Neutrophil (primary cell): ENCODE data around the gene SUGCT.

Experiments used
- H3K27ac ChIP-seq: fragments of 200-600 bp; sonication (generic); 2 replicates; pipeline ENCODE4 v1.5.1; 2016; ENCODE audit warnings: mild to moderate bottlenecking, moderate library complexity
- H3K27me3 ChIP-seq: fragments of 200-600 bp; sonication (generic); 2 replicates; pipeline ENCODE4 v1.6.0; 2016; ENCODE audit warnings: mild to moderate bottlenecking
- H3K36me3 ChIP-seq: fragments of 200-600 bp; sonication (generic); 2 replicates; pipeline ENCODE4 v1.5.1; 2017
- H3K4me1 ChIP-seq, 2 experiments: fragments of 200-600 bp in 1 of 2; sonication (generic) in 1 of 2; 1 replicate in 1 of 2; 2 replicates in 1 of 2; pipeline versions ENCODE4 v1.5.1 to v1.6.1; 2013 to 2016; ENCODE audit warnings: low read depth in 1 of 2, low read length in 1 of 2, mild to moderate bottlenecking in 1 of 2, moderate library complexity in 1 of 2; ENCODE audit not compliant: control insufficient read depth in 1 of 2, insufficient read depth in 1 of 2
- H3K4me3 ChIP-seq, 2 experiments: fragments of 200-600 bp in 1 of 2; sonication (generic) in 1 of 2; 1 replicate in 1 of 2; 2 replicates in 1 of 2; pipeline ENCODE4 v1.5.1; 2013 to 2016; ENCODE audit warnings: low read depth in 1 of 2, low read length in 1 of 2, mild to moderate bottlenecking in 1 of 2, moderate library complexity in 1 of 2
- H3K9me3 ChIP-seq: fragments of 200-600 bp; sonication (generic); 2 replicates; pipeline ENCODE4 v1.5.1; 2016
- CTCF ChIP-seq: fragments of 200-600 bp; sonication (generic); IDR thresholded peaks from 2 replicates; pipeline ENCODE4 v1.5.1; 2016; ENCODE audit warnings: antibody characterized with exemption

SUGCT gene

DNA sequence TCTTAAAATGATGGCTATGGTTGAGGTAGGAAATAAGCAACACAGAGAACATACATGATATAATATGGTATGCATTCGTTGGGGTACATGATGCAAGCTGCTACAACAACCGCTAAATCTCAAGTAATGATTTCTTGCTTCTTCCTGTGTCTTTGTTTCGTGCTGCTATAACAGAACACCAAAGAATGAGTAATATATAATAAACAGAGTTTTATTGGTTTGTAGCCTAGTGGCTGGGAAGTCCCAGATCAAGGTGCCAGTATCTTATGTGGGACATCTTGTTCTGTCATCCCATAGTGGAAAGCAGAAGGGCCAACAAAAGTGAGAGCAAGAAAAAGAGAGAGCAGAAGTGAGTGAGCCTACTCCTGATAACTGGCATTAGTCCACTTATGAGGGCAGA is 689.7 kb downstream of the SUGCT start:
- Histone ChIP-seq H3K27me3 (no peaks in the 10 kb centered on the region), H3K36me3 (no peaks in the 10 kb centered on the region), H3K27ac (no peak overlapping the region), H3K4me3 (no peak overlapping the region), H3K9me3 (no peaks in the 10 kb centered on the region), H3K4me1 (no peaks in the 10 kb centered on the region)
- no peak for TF ChIP-seq CTCF

DNA sequence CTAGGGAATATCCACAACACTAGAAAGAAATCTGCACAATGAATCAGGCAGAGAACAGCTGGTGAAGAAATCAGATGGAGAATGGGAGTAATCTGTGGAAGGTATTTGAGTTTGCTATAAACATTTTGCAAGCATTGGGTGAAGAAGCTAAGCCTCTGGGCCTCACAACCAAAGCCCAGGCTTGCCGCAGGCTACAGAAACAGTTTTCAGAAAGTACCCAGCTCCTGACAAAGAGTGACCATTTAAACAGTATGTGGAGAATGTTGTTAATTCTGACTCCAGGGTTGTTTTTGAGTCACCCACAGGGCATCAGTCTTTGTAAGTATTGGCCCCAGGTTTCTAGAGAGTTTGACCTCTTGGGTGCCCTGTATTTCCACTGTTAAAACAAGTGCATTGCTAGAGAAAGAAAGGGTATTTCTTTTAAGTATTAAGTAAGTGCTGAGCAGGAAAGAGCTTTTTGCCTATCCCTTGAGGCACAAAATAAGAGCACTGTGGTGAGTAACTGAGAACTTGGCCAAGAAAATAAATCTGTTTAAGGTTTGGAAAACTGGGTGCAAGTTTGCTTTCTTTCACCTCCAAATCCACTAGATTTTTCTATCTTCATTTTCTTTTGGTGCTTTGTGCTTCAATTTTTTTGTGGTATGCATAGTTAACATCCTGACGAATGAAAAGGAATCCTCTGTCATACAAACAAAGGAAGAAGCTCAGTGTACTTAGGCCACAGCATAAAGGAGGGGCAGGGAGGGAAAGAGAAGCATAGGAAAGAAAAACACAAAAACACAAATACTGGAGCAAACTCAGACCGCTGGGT is 691.8 kb downstream of the SUGCT start:
- Histone ChIP-seq H3K4me1 (no peaks in the 10 kb centered on the region), H3K9me3 (no peaks in the 10 kb centered on the region), H3K27me3 (no peaks in the 10 kb centered on the region), H3K36me3 (no peaks in the 10 kb centered on the region), H3K4me3 (no peak overlapping the region), H3K27ac (no peak overlapping the region)
- TF ChIP-seq CTCF, result no peak

- Histone ChIP-seq H3K9me3 (no peaks in the 10 kb centered on the region), H3K4me1 (no peaks in the 10 kb centered on the region), H3K4me3 (no peak overlapping the region), H3K36me3 (no peaks in the 10 kb centered on the region), H3K27me3 (no peaks in the 10 kb centered on the region), H3K27ac (no peak overlapping the region)
- TF ChIP-seq CTCF, result no peak
Observed at GRCh38 chr7:40827222-40828085, 692.6 kb downstream of the SUGCT start.

DNA sequence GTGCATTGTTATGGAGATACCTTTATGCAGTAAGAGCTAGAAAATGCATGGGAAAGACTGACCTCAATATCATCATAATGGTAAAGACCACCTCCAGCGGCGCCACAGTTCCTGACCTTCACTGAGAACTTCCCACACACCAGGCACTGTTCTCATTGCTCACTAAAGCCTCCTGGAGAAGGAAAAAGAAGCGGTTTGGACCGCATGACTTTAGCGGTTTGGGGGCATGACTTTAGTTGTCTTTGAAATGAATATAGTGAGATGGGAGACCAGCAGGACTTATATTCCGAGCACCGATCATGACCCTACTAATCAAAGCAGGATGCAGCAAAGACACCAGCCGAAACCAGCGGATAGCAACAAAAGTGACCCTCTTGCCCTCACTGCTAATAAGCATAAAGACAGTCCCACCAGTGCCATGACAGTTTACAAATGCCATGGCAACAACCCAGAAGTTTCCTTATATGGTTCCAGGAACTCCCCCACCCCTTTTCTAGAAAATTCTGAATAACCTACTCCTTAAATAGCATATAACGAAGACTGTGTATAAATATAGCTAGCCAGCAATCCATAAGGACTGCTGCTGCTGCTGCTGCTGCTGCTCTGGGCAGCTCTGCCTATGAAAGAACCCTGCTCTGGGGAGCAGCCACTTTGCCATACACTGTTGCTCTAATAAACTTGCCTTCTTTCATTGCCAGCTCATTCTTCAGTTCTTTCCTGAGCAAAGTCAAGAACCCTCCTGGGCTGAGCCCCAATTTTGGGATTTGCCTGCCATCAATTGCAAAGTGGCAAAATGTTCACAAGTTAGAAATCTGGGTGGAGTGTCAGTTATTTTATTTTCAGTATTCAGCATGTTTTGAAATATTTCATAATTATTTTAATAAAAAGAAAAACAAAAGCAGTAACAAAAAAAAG is 694.1 kb downstream of the SUGCT start:
- no peaks in the 10 kb centered on the region for H3K9me3 ChIP-seq
- no peak for TF ChIP-seq CTCF
- H3K4me1 ChIP-seq, result no peaks in the 10 kb centered on the region
- no peaks in the 10 kb centered on the region for H3K36me3 ChIP-seq
- H3K4me3 ChIP-seq, result no peak overlapping the region
- no peaks in the 10 kb centered on the region for H3K27me3 ChIP-seq
- H3K27ac ChIP-seq, result no peak overlapping the region

DNA sequence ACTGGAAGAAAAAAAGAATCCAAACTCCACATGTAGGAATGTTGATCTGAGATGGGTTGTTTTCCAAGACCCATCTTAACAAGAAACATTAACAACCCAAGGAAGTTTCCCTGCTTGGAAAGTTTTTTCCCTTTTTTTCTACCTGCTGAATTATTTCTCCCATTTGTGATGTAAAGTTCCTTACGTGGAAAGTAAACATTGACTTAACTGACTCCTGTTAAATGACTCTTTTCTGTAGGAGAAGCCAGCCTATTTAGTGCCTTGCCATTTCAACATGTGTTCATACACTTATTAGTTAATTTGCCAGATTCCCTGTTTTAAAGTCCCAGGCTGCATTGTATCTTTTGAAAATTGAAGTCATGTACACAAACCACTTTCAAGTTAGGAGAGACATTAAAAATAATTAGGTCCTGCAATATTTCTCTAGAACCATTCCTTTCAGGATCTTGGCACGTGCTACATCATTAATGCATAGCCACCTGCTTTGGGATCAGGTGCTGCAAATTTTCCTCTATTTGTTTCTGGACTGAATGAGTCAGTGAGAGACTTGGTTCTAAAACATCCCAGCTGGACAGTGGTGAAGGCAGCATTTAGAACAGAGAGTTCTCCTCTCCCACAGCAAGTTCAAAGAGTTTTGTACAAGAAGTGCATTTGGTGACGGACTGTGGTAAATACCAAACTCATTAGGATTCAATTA is 698.5 kb downstream of the SUGCT start:
- Histone ChIP-seq H3K36me3 (no peaks in the 10 kb centered on the region), H3K27me3 (no peaks in the 10 kb centered on the region), H3K4me3 (no peak overlapping the region), H3K9me3 (no peaks in the 10 kb centered on the region), H3K4me1 (no peaks in the 10 kb centered on the region), H3K27ac (no peak overlapping the region)
- no peak for TF ChIP-seq CTCF
